Liver (tissue), 9 donors: Measurements from ENCODE around the gene NMRAL1. TPM values are rescaled to one million over a fixed set of nuclear protein-coding genes. Genes with fewer than 3 reads are reported as not detected.
A peak's percentile ranks its signal among the peaks of the same experiment; 100 is the strongest.

Experiments used
- DNase-seq: peaks from one replicate; pipeline ENCODE4 v3.0.0-alpha.2; 2017; ENCODE audit warnings: low spot score
- H3K27ac ChIP-seq, 2 donors: one replicate each; pipeline ENCODE4 v1.7.0; 2013; ENCODE audit warnings: inconsistent platforms in 2 of 2, low read length in 2 of 2, control low read depth in 1 of 2, low read depth in 1 of 2, mild to moderate bottlenecking in 1 of 2
- H3K27me3 ChIP-seq, 4 donors: one replicate each; pipeline versions ENCODE4 v1.6.1 to v1.7.0; 2013; ENCODE audit warnings: low read length in 3 of 4, inconsistent platforms in 1 of 4, mild to moderate bottlenecking in 1 of 4, moderate library complexity in 1 of 4; ENCODE audit not compliant: control insufficient read depth in 4 of 4, insufficient read depth in 4 of 4
- H3K36me3 ChIP-seq, 4 donors: one replicate each; pipeline versions ENCODE4 v1.6.1 to v1.7.0; 2013; ENCODE audit warnings: low read length in 3 of 4, mild to moderate bottlenecking in 3 of 4, low read depth in 1 of 4, moderate library complexity in 1 of 4; ENCODE audit not compliant: control insufficient read depth in 4 of 4, insufficient read depth in 3 of 4
- H3K4me1 ChIP-seq, 4 donors: one replicate each; pipeline versions ENCODE4 v1.6.1 to v1.7.0; 2013; ENCODE audit warnings: low read length in 3 of 4, mild to moderate bottlenecking in 3 of 4, moderate library complexity in 1 of 4; ENCODE audit not compliant: control insufficient read depth in 4 of 4, insufficient read depth in 4 of 4
- H3K4me3 ChIP-seq, 3 donors: one replicate each; pipeline versions ENCODE4 v1.6.1 to v1.7.0; 2013; ENCODE audit warnings: low read length in 3 of 3, control low read depth in 1 of 3, low read depth in 1 of 3, mild to moderate bottlenecking in 1 of 3
- H3K9ac ChIP-seq, 2 donors: one replicate each; pipeline ENCODE4 v1.7.0; 2013; ENCODE audit warnings: low read length in 2 of 2, mild to moderate bottlenecking in 2 of 2, moderate library complexity in 2 of 2, control low read depth in 1 of 2, low read depth in 1 of 2
- H3K9me3 ChIP-seq, 4 donors: one replicate each; pipeline versions ENCODE4 v1.6.1 to v1.7.0; 2013; ENCODE audit warnings: low read length in 3 of 4; ENCODE audit not compliant: control insufficient read depth in 4 of 4
- EGR1 ChIP-seq, 2 donors: IDR thresholded peaks; 2 replicates each; pipeline ENCODE4 v1.6.1; 2016 to 2018; ENCODE audit warnings: antibody characterized with exemption in 2 of 2, low read depth in 2 of 2
- FOXA2 ChIP-seq: IDR thresholded peaks from 2 replicates; pipeline ENCODE4 v1.6.1; 2016; ENCODE audit warnings: antibody characterized with exemption
- HNF4A ChIP-seq, 2 donors: conservative IDR thresholded peaks; 2 replicates each; pipeline ENCODE4 v1.6.1; 2016; ENCODE audit warnings: antibody characterized with exemption in 2 of 2, mild to moderate bottlenecking in 2 of 2
- HNF4G ChIP-seq: IDR thresholded peaks from 2 replicates; pipeline ENCODE4 v1.6.1; 2016; ENCODE audit warnings: antibody characterized with exemption
- NR2F2 ChIP-seq: IDR thresholded peaks from 2 replicates; pipeline ENCODE4 v1.6.1; 2016; ENCODE audit warnings: antibody characterized with exemption
- RAD21 ChIP-seq, 2 donors: IDR thresholded peaks; 2 replicates each; pipeline ENCODE4 v1.6.1; 2016; ENCODE audit warnings: antibody characterized with exemption in 2 of 2, mild to moderate bottlenecking in 2 of 2
- RXRA ChIP-seq, 2 donors: IDR thresholded peaks; 2 replicates each; pipeline ENCODE4 v1.6.1; 2017 to 2018; ENCODE audit warnings: antibody characterized with exemption in 2 of 2, mild to moderate bottlenecking in 1 of 2
- SP1 ChIP-seq: IDR thresholded peaks from 2 replicates; pipeline ENCODE4 v1.6.1; 2018; ENCODE audit warnings: antibody characterized with exemption, mild to moderate bottlenecking
- TAF1 ChIP-seq: conservative IDR thresholded peaks from 2 replicates; pipeline ENCODE4 v1.6.1; 2016; ENCODE audit warnings: antibody characterized with exemption, mild to moderate bottlenecking
- YY1 ChIP-seq: IDR thresholded peaks from 2 replicates; pipeline ENCODE4 v1.6.1; 2016; ENCODE audit warnings: antibody characterized with exemption, mild to moderate bottlenecking
- WGBS: extraction: QIAGEN DNeasy Blood & Tissue Kit; methylation state at CpG from one replicate; pipeline ENCODE4 v1.1.7; 2013; 5-methylcytosine and 5-hydroxymethylcytosine counted together
- polyA plus RNA-seq, 2 donors: library from polyadenylated mRNA; stranded (reverse) in 1 of 2; unstranded in 1 of 2; fragments of 200-250 nt in 1 of 2; fragments of >200 nt in 1 of 2; fragmentation: Nextera tagmentation in 1 of 2; extraction: Ambion mirVana in 1 of 2; gene quantifications; one replicate each; pipeline versions ENCODE4 v1.2.1 to v1.2.3, GENCODE V29; 2013 to 2015
- total RNA-seq, 2 donors: library from RNA; depleted of rRNA; stranded (reverse); fragments of >200 nt; gene quantifications; one replicate each; pipeline ENCODE4 v1.2.3, GENCODE V29; 2014
- TF ChIP-seq, protein P1 (sequence below): IDR thresholded peaks from 2 replicates; pipeline ENCODE4 v1.6.1; 2016; ENCODE audit warnings: antibody characterized with exemption
- TF ChIP-seq, protein P2 (sequence below): IDR thresholded peaks from 2 replicates; pipeline ENCODE4 v1.6.1; 2016; ENCODE audit warnings: antibody characterized with exemption, mild to moderate bottlenecking
- TF ChIP-seq, protein P3 (sequence below): IDR thresholded peaks from 2 replicates; pipeline ENCODE4 v1.6.1; 2016; ENCODE audit warnings: antibody characterized with exemption
- TF ChIP-seq, protein P4 (sequence below): fragments of 150-350 bp; IDR thresholded peaks from 2 replicates; pipeline ENCODE4 v1.5.1; 2017; ENCODE audit warnings: improper control_type of control experiment, low read depth, low read length; ENCODE audit not compliant: missing input control
- TF ChIP-seq, protein P5 (sequence below): IDR thresholded peaks from 2 replicates; pipeline ENCODE4 v1.6.1; 2016; ENCODE audit warnings: antibody characterized with exemption
- donor health status: healthy.
- donor health status: healthy.
- donor health status: healthy.
- donor health status: healthy.
- donor health status: healthy.

NMRAL1 gene
- total and polyA plus RNA-seq, 4 donors = 20.1 to 45.4 (median 28.3) TPM

DNA sequence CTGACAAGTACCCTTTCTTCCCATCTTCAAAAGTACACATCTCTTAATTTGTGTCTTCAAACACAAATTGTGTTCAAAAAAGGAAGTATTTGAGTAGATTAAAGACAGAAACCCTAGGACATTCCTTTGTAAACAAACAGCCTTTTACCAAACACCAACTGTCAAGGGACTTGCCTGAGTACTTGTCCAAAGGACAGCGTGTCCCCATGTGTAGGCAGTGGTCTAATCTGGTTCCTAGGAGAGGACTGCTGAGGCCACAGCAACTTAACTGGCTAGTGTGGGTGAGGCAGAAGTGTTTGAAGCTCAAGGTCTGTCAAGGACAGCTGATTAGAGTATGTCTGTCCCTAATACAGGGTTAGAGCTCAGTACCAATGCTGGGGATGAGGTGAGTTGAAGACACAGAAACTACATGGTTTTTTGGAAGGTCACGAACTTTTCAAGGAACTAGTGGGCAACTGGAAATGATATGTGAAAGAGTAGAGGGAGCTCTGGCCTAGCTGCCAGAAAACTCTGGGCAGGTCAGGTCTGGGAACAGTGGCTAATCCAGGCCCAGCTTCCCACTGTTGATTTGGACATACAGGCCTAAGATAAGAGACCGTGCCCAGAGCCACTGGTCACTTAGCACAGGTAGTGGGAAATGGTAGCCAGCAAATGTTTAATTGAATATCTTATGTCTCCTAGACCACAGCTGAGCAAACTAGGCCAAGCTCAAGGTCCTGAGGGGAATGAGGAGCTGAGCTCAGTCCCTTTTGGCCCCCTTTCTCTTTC is 11.9 kb upstream of the NMRAL1 start:
- no peak overlapping the region for H3K4me3 ChIP-seq
- peaks cover 14 to 26% (median 25%) of the 10 kb centered on the region in 4 donors for H3K4me1 ChIP-seq
- DNase-seq = no peak
- no peaks in the 10 kb centered on the region for H3K27me3 ChIP-seq
- H3K36me3 ChIP-seq = peaks cover 3 to 4% (median 4%) of the 10 kb centered on the region in 4 donors
- no peaks in the 10 kb centered on the region for H3K9me3 ChIP-seq
- 69% methylated on average over 3 of the region's 3 CpGs for WGBS
- TF ChIP-seq, protein P1, sequence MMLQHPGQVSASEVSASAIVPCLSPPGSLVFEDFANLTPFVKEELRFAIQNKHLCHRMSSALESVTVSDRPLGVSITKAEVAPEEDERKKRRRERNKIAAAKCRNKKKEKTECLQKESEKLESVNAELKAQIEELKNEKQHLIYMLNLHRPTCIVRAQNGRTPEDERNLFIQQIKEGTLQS = no peak
- TF ChIP-seq SP1 (peak; percentile 86), RAD21 (IDR thresholded peaks at IDR 0.05) (peak in 1 of 2 donors; percentile 20), YY1 (no peak), RXRA (IDR thresholded peaks at IDR 0.05) (peak; percentile 13 to 58), HNF4A (conservative IDR thresholded peaks at IDR 0.05) (peak; percentile 6 to 22), NR2F2 (peak; percentile 63)
- TF ChIP-seq, protein P2, sequence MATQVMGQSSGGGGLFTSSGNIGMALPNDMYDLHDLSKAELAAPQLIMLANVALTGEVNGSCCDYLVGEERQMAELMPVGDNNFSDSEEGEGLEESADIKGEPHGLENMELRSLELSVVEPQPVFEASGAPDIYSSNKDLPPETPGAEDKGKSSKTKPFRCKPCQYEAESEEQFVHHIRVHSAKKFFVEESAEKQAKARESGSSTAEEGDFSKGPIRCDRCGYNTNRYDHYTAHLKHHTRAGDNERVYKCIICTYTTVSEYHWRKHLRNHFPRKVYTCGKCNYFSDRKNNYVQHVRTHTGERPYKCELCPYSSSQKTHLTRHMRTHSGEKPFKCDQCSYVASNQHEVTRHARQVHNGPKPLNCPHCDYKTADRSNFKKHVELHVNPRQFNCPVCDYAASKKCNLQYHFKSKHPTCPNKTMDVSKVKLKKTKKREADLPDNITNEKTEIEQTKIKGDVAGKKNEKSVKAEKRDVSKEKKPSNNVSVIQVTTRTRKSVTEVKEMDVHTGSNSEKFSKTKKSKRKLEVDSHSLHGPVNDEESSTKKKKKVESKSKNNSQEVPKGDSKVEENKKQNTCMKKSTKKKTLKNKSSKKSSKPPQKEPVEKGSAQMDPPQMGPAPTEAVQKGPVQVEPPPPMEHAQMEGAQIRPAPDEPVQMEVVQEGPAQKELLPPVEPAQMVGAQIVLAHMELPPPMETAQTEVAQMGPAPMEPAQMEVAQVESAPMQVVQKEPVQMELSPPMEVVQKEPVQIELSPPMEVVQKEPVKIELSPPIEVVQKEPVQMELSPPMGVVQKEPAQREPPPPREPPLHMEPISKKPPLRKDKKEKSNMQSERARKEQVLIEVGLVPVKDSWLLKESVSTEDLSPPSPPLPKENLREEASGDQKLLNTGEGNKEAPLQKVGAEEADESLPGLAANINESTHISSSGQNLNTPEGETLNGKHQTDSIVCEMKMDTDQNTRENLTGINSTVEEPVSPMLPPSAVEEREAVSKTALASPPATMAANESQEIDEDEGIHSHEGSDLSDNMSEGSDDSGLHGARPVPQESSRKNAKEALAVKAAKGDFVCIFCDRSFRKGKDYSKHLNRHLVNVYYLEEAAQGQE = peak; percentile 81
- TF ChIP-seq, protein P3, sequence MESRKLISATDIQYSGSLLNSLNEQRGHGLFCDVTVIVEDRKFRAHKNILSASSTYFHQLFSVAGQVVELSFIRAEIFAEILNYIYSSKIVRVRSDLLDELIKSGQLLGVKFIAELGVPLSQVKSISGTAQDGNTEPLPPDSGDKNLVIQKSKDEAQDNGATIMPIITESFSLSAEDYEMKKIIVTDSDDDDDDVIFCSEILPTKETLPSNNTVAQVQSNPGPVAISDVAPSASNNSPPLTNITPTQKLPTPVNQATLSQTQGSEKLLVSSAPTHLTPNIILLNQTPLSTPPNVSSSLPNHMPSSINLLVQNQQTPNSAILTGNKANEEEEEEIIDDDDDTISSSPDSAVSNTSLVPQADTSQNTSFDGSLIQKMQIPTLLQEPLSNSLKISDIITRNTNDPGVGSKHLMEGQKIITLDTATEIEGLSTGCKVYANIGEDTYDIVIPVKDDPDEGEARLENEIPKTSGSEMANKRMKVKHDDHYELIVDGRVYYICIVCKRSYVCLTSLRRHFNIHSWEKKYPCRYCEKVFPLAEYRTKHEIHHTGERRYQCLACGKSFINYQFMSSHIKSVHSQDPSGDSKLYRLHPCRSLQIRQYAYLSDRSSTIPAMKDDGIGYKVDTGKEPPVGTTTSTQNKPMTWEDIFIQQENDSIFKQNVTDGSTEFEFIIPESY = no peak
- H3K27ac ChIP-seq = peak overlapping the region; percentile 56 to 62
- H3K9ac ChIP-seq = no peak overlapping the region

DNA sequence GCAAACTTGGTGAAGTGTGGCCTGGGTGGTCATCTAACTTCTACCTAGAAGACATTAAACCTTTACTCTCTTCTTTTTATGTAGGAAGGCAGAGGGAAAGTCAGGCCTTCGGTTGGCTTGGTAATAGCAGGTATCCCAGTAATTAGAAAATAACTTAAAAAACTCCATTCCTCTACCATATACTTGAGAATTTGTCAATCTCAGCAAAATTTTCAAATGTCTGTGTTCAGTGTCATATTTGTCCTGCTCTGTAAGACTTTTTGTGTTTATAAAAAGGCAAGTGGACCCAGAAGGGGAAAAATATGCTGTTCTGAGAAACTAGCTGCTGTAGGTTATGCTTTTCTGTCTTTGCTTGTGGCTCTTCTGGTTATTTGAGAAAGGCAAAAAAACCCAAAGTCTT is 7.5 kb upstream of the NMRAL1 start:
- H3K27ac ChIP-seq = no peak overlapping the region
- H3K9me3 ChIP-seq = no peaks in the 10 kb centered on the region
- H3K4me1 ChIP-seq = peaks cover 3 to 14% (median 10%) of the 10 kb centered on the region in 4 donors
- peaks cover 3 to 4% (median 4%) of the 10 kb centered on the region in 4 donors for H3K36me3 ChIP-seq
- H3K9ac ChIP-seq = no peak overlapping the region
- no peak for DNase-seq
- H3K4me3 ChIP-seq = no peak overlapping the region
- 92% methylated on average over 1 of the region's 1 CpG for WGBS
- H3K27me3 ChIP-seq = no peaks in the 10 kb centered on the region
- no peak for TF ChIP-seq RAD21 (IDR thresholded peaks at IDR 0.05)
- TF ChIP-seq EGR1 (IDR thresholded peaks at IDR 0.05; ENCODE audit: low read depth in 2 of 2) = no peak
- TF ChIP-seq, protein P1 = no peak
- no peak for TF ChIP-seq NR2F2
- no peak for TF ChIP-seq HNF4A (conservative IDR thresholded peaks at IDR 0.05)
- TF ChIP-seq RXRA (IDR thresholded peaks at IDR 0.05) = no peak
- no peak for TF ChIP-seq FOXA2
- no peak for TF ChIP-seq YY1
- TF ChIP-seq TAF1 = no peak
- TF ChIP-seq SP1 = no peak
- TF ChIP-seq, protein P3 = no peak
- no peak for TF ChIP-seq HNF4G
- TF ChIP-seq, protein P4, sequence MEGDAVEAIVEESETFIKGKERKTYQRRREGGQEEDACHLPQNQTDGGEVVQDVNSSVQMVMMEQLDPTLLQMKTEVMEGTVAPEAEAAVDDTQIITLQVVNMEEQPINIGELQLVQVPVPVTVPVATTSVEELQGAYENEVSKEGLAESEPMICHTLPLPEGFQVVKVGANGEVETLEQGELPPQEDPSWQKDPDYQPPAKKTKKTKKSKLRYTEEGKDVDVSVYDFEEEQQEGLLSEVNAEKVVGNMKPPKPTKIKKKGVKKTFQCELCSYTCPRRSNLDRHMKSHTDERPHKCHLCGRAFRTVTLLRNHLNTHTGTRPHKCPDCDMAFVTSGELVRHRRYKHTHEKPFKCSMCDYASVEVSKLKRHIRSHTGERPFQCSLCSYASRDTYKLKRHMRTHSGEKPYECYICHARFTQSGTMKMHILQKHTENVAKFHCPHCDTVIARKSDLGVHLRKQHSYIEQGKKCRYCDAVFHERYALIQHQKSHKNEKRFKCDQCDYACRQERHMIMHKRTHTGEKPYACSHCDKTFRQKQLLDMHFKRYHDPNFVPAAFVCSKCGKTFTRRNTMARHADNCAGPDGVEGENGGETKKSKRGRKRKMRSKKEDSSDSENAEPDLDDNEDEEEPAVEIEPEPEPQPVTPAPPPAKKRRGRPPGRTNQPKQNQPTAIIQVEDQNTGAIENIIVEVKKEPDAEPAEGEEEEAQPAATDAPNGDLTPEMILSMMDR = no peak
- TF ChIP-seq, protein P2 = no peak
- TF ChIP-seq, protein P5, sequence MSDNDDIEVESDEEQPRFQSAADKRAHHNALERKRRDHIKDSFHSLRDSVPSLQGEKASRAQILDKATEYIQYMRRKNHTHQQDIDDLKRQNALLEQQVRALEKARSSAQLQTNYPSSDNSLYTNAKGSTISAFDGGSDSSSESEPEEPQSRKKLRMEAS = no peak
